Activated CD4-positive, CD25-positive, alpha-beta regulatory T cell treated with anti-CD3 and anti-CD28 coated beads, Interleukin-2, amount 50 U/mL, for 72 hours (primary cell): ENCODE measurements around the gene LAMC1.

ENCODE experiments used
- DNase-seq: peaks from one replicate; pipeline ENCODE4 v3.0.0; 2021

The LAMC1 gene

DNA sequence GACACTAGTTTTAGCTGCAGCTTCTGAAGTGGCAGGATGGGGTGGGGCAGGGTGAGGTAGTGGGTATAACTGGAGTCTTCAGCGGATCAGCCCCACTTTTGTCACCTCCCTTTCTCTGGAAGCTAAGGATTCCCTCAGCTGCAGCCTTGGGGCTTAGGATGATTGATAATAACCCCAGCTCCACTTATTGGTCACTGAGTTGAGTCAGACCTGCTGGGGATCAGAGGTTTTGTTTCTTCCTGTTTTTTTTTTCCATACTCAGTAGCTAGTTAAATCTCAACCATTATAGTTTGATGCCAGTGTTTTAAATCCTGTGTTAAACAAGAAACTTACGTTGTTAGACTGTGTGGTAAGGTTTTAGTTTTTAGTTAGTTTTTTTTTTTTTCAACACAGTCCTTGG is 57.2 kb downstream of the LAMC1 start:
- no peak for DNase-seq

DNA sequence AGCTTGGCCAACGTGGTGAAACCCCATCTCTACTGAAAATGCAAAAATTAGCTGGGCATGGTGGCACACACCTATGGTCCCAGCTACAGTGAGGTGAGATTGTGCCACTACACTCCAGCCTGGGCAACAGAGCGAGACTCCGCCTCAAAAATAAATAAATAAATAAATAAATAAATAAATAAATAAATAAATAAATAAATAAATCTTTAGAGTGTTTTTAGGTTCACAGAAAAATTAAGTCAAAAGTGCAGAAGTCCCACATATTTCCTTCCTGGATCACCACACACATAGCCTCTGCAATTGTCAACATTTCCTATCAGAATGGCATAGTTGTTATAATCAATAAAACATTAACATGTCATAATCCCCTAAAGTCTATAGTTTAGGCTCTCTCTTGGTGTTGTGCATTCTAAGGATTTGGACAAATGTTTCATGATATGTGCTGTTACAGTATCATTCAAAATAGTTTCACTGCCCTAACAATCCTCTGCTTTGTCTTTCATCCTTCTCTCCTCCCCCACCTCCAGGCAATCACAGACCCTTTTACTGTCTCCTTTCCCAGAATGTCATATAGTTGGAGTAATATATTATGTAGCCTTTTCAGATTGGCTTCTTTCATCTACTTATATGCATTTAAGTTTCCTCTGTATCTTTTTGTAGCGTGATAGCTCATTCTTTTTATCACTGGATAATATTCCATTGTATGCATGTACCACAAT is 58.3 kb downstream of the LAMC1 start:
- no peak for DNase-seq

DNA sequence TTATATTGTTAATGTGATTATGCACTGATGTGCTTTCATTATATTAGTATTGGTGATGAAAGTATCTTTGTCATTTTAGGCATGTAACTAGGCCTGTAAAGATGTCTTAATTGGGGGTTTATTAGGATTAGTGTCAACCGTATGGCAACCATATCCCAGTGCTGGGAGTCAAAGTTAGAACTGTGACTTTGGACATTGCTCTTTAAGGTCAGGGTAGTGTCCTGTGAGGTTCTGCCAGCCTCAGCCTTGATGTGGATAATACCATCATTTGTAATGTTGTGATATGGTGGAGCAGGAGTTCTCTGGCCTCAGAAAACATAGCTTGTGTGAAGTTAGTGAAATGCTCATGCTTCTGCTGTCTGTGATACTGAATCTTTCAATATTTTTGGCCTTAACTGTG is 59.4 kb downstream of the LAMC1 start:
- no peak for DNase-seq

DNA sequence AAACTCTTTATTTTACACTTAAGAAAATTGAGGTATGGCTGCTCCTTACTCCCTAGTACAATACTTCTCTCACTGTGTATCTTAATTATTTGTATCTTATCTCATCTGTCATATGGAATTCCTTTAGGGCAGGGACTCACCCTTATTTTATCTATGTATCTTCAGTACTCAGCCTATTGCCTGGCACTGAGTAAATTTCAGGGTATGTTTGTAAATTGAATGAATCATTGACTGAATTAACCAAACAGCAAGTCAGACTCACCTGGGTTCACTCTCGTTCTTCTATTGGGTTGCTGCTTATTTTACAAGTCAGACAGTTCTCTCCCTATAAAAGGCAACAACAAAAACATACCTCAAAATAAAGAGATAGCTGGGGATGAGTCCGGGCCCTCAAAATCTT is 63.8 kb downstream of the LAMC1 start:
- DNase-seq: no peak

DNA sequence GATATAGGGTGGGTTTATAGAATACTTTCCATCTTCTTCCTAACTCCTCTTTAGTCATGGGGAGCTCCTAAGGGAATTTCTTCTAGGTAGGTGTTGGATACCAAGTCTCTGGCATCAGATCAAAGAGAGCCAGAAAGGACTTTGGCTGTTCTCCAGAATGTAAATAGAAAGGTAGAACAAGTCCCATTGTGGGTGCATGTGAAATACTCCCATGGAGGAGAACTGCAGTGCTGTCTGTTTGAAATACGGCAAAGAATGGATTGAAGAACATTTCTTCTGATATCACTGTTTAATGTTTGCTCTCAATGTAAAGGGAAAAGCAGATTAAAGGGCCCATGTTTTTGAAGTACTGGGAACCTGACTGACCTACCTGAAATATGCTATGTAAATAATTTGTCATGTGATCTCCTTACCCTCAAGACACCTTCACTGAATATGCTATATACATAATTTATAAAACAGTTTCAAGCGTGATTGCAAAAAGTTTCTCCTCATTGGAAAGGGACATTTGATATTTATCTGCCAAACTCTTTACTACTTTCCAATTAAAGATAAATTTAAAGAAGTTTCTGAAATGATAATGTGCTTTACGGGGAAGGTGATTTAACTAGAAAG is 65.9 kb downstream of the LAMC1 start:
- DNase-seq: no peak

DNA sequence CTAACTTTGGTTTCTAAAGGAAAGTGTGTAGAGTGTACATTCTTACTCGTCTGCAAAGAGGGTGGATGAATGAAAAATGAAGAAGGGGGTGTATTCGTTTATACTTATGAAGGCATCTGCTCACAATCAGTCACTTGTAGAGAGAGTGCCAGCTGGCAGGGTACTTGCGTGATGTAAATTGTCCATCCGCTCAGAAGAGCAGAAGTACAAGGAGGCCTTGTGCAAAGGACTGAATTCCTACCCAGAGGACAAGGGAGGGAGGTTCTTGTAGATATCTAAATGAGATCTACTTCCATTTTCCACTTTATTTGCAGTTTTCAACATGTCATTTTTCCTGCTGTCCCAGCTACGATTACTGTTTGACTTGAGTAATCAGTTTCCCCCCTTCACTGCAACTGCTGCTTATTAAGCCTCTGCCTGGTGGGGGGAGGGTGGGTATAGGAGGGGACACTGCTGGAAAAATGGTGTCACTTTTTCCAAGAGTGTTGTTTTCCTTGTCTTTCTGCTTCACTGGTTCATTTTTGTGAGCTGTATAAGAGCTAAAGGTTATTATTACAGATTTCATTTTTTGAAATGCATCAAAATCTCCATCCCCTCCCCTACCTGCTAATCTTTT is 67.3 kb downstream of the LAMC1 start:
- DNase-seq: no peak

DNA sequence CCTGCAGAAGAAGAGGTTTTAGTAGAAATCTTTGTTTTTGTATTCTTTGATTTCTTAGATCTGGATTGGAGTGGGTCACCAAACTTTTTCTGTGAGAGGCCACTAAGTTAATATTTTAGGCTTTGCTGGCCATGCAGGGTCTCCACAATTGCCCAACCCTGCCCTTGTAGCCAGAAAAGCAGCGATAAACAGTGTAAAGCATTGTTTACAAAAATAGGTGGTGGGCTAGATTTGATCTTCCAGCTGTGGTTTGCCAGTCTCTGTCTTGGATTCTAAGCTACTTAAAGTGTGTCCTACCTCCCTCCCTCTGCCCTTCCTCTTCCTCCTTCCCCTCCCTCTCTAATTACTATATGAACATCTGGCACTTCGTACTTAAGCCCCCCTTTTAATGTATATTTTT is 68.0 kb downstream of the LAMC1 start:
- DNase-seq: no peak

DNA sequence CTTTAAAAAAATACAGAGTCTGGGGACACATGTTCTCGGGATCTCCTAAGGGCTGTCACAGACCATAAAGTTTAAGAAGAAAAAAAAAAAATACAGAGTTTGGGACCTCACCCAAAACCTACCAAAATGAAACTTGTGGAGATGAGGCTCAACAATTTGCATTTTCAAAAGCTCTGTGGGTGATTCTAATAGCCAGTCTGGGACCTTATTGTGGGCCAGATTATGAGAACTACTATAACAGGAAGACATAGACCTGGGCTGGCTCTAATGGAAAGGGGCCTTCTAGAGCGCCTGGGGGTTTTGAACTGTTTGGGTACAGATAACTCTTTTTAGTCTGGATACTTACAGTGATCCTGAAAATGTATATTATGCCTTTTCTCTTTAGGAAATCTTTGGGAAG is 69.1 kb downstream of the LAMC1 start:
- DNase-seq: no peak

DNA sequence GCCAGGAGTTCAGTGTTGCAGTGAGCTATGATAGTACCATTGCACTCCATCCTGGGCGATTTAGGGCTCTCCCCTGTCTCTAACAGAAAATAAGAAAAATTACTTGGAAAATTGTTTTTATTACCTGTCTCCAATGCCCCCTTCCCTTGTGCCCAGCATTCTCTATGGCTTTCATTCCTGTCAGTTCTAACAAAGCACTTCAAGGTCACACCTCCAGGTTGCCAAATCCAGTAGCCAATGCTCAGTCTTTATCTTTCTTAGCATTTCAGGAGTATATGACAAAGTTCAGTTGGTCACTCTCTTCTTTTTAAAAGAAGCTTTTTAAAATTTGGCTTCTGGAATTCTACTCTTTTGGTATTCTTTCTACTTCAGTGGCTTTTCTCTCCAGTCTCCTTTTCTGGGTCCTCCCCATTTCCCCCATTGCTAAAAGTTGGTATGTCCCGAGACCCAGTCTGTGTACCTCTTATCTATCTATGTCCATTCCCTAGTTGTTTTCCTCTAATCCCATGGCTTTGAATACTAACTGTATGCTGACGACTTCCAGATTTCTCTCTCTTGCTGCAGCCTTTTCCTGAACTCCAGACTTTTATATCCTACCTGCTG is 69.9 kb downstream of the LAMC1 start:
- DNase-seq: no peak

DNA sequence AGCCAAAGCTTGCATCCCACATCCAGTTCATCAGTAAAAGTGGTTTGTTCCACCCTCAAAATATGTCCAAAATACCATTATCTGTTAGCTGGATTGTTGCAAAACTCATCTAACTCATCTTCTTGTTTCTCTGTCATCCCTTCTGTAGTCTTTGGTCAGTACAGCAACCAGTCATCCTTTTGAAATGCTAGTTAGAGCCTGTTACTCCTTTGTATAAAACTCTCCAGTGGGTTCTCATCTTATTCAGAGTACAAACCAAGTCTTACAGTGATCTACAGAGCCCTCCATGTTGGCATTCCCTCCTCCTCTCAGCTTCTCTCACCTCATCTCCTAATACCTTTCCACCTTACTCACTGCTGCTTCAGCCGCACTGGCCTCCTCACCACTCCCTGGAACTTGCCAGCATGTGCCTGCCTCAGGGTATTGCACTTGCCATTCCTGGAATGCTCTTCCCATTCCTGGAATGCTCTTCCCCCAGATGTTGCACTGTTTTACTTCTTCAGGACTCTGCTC is 70.6 kb downstream of the LAMC1 start:
- no peak for DNase-seq

DNA sequence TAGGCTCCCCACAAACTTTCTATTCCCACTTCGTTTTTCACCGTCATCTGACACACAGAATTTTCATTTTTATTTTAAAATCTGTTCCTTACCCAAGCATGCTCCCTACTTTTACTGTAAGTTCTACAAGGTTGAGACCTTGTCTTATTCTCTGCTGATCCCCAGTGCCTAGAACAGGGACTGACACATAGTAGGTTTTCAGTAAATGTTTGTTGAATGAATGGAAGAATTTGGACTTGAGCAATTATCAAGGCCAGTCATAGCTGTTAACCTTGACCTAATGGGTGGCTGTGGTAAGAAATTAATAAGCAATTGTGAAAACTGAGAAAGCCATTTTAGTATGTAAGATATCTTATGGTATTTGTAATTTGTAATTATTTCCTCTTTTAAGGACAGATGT is 71.1 kb downstream of the LAMC1 start:
- no peak for DNase-seq

DNA sequence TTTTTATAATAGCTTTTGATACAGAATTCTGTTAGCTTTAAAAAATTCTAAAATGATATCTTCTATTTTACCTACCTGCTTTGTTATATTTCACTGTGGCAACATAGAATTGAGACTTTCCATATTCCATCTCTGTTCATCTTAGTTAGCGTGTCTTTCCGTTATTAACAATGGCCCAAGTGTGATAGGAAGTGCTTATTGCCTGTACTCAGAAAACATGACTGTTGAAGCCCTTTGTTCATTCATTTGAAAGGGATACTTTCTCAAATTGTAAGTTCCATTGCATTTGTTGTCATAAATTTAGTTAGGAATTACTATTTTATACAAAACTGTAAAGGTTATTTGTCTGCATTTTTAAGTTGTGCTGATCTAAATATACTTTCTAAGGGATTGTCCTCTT is 73.1 kb downstream of the LAMC1 start:
- DNase-seq: no peak

DNA sequence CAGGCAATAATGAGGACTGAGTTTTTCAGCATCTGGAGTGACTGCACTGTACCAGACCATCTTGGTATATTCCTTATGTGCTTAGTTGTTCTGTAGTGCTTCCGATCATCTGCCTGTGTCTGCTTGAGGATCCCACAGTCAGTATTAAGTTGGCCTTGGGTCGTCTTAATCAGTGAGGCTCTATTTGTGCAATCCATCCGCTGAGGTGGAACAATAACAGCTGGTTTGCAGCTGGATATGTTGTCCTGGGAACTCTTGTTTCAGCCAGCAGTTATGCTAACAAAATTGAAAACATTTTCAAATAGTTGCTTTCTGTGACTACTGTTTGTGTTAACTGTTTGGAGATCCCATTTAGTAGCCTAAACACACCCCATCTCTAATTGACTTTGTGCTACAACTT is 73.7 kb downstream of the LAMC1 start:
- no peak for DNase-seq

DNA sequence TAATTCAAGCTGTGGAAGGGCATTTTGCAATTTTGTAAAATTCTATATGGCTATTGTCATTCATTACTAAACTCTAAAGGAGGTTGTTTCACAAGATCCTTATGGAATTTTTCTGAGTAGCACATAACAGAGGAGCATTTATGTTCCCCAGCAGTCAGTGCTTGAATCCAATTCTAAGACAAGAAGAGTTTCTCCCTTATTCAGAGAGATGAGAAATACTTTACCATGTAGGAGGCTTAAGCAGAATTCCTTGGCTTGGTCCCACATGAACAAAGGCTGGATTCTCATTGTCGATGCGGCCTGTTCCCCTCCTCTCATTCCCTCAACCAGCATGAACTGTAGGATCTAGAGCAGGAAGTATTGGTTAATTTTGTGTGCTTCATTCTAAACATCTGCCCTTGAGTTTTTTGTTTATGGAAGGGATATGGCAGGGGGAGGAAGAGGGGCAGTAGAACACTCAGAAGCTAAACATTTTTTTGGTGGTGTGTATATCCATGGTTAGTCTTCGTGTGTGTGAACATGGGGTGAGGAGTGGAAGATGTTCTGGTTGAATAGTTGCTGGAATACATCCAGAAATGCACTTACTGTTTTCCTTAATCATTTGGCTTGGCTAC is 74.3 kb downstream of the LAMC1 start:
- no peak for DNase-seq

DNA sequence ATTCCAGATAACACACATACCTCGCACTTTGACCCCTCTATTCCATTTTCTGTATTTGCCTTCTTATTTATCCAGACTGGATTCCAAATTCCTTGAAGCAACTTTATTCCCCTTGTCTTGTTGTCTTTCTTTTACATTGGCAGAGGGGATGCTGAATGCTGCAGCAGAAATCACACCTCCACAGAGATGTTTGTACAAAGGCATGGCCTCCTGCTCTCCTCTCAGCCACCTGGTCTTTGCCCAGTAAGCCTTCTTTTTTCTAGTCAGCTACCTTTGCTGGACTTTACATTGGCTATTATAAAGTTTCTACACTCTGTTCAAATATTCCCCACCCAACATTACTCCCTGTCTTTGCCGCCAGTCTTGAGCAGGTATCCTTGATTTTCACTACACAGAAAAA is 75.1 kb downstream of the LAMC1 start:
- no peak for DNase-seq

DNA sequence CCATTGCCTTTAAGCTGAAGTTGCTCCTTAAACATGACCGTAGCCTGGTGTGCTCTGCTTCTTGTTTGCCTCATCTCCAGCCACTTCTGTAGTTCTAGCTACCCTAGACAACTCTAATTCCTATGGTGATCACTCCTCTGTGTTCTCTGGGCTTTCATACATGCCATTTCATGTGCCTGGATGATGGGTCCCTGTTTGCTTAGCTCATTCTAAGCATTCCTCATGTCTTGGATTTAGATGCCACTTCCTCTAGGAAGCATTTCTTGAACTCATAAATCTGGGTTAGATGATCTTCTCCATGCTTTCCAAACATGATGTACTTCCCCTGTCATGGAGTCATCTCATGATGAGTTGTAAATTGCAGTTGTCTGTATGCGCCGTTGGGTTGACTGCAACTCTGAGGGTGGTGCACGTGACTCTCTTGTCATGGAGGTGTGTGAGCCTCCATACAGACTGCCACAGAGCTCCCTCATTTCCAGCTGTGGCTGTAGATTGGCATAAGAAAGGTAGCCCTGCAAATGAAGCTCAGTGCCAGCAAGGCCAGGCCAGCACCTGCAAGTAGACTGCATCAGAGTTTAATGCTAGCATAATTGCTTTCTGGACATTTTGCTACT is 77.2 kb downstream of the LAMC1 start:
- no peak for DNase-seq

DNA sequence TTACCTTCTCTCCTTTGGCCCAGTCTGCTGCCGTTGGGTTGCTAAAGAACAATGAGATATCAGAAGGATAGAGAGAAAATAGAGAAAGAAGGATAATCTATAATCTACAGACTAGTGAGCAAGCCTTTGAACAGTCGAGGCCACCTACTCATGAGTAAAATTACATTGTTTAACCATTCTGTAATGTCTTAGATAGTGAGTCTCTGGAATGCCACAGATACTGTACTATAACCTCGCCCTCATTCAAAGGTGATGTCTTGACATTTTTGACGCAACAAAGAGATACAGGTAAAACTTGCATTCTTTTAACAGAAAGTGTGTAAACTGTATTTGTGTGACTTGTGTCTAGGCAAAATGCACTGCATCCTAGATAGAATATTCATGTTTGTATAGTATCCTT is 77.9 kb downstream of the LAMC1 start:
- DNase-seq: no peak

DNA sequence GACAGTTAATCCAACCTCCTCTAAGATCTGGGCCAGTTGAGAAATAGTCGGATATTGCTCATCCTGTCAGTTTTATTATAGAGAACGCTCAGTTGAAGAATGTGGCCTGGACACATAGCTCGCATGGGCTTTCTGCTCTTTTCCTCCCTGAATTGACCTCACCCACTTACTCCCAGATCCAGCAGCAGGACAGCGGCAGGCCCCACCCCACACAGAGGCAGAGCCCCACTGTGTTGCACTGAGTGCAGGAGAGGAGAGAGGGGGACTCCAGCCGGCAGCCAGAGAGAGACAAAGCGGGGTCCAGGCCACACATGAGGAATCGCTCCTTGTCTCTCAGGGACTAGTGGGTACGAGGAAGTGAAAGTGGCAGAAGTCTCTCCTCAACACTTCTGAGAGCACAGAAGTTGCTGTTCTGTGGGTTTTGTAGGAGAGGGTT is 78.6 kb downstream of the LAMC1 start:
- no peak for DNase-seq

DNA sequence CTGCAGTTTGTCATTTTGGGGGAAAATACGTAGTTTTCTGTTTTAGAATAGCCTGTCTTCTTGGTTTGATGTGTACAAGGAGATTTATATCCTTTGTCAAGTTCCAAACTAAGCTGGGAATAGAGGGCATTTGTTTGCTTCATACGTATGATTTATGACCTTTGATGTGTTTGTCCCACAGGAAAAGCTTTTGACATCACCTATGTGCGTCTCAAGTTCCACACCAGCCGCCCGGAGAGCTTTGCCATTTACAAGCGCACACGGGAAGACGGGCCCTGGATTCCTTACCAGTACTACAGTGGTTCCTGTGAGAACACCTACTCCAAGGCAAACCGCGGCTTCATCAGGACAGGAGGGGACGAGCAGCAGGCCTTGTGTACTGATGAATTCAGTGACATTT is 79.9 kb downstream of the LAMC1 start:
- DNase-seq: no peak

DNA sequence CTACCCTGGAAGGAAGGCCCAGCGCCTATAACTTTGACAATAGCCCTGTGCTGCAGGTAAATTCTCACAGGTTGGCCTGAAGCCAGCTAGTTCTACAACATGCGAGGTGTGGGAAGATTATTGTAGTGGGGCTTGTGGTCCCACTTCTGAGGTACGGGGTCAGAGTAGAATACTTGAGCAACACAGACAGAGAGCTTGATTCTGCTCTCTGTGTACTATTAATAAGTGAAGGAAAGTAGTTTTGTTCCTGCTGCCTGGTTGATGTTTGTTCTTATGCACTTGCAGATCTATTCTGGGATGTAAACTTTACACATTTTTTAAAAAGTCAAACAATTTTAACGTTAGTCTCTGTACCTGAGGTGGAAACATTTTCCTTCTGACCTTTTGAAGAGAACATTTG is 80.4 kb downstream of the LAMC1 start:
- no peak for DNase-seq

DNA sequence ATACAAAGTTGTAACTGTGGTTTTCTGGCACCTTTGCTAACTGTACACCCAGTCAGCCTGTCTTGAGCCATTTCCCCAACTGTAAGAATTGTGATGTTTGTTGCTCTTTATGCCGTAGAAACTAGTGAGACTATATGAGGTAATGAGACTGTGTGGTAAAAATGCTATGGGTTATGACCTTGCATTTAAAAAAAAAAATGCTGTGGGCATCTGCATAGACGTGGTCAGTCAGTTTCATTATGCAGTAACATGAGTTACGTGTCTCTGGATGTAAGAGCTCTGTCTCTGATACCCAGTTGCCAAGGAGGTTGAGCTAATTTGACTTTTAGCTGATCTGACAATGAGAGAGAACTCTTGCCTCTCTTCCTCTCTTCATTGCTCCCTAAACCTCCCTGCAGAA is 82.2 kb downstream of the LAMC1 start:
- no peak for DNase-seq

DNA sequence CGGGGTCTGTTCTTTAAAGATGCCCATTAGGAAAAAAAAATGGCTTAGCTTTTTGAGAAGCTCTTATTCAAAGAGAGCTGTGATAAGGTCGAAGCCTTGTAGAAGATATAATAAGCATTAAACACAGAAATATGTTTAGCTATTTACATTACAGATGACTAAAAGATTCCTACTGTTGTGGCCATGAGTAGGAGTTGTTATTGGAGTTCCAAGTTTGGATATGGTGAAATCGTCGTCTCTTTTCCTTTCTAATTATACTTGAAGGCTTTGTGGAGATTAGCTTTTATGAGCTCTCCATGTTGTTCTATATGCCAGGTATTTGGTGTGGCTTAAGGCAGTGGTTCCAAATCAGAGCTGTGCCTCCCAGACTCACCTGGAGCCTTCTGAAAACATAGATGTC is 82.9 kb downstream of the LAMC1 start:
- DNase-seq: no peak

DNA sequence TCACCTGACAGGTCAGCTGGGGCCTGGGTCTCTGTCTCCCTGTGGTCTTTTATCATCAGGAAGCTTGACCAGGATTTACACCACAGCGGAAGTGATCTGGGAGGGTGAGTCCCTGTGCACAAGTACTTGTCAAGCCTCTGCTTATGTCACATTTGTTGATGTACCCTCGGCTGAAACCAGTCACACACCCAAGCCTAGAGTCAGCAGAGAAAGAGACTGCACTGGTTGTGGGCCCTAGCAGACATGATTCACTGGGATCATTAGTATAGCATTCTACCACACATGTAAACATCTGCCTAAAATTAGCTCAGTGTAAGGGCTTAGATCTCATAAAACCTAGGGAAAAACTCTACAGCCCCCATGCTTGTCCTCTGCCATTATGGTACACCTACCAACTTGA is 83.5 kb downstream of the LAMC1 start:
- DNase-seq: no peak
